Measurements from ENCODE around the gene CLSTN2. TPM values are rescaled to one million over a fixed set of nuclear protein-coding genes. Genes with fewer than 3 reads are reported as not detected.

Gene CLSTN2
- total RNA-seq, 2 experiments from 2014 or later, result not detected

DNA sequence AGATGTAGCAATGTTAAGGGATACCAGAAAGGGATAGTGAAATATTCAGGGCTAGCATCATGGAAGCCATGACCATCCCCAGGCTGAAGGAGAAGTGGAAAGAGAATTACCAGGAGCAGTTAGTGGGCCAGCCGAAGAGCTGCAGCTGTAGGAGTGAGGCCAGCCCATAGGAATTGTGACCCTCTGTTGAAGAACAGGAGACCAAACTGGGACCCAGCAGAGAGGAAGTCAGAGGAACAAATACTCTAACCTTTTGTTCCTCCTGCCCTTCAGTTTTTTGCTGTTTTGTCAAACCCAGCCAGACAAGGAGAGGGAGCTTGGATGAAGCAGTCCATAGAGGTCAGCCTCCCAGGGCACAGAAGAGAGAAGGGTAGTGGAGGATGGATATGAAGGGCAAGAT, 115.4 kb downstream of the CLSTN2 start:
- DNase-seq (no peak), ATAC-seq (no peak)
- H3K4me1 Mint-ChIP-seq (ENCODE audit: low read depth), result no peaks in the 10 kb centered on the region
- H3K36me3 Mint-ChIP-seq (ENCODE audit: low read depth), result no peaks in the 10 kb centered on the region
- H3K4me3 Mint-ChIP-seq, result no peak overlapping the region
- CTCF ChIA-PET, result no interaction called here
- no peaks in the 10 kb centered on the region for H3K9me3 Mint-ChIP-seq (ENCODE audit: insufficient read depth)
- no peaks in the 10 kb centered on the region for H3K27me3 Mint-ChIP-seq (ENCODE audit: low read depth)
- POLR2A ChIA-PET, result no interaction called here
- H3K27ac Mint-ChIP-seq, result no peak overlapping the region

- H3K4me3 Mint-ChIP-seq, result no peak overlapping the region
- CTCF ChIA-PET, result no interaction called here
- POLR2A ChIA-PET, result no interaction called here
- ATAC-seq (no peak), DNase-seq (no peak)
- H3K36me3 Mint-ChIP-seq (ENCODE audit: low read depth), result no peaks in the 10 kb centered on the region
- no peaks in the 10 kb centered on the region for H3K9me3 Mint-ChIP-seq (ENCODE audit: insufficient read depth)
- no peaks in the 10 kb centered on the region for H3K4me1 Mint-ChIP-seq (ENCODE audit: low read depth)
- no peaks in the 10 kb centered on the region for H3K27me3 Mint-ChIP-seq (ENCODE audit: low read depth)
- no peak overlapping the region for H3K27ac Mint-ChIP-seq
These were observed 116.3 kb downstream of the CLSTN2 start for GRCh38 chr3:140051019-140051957.

DNA sequence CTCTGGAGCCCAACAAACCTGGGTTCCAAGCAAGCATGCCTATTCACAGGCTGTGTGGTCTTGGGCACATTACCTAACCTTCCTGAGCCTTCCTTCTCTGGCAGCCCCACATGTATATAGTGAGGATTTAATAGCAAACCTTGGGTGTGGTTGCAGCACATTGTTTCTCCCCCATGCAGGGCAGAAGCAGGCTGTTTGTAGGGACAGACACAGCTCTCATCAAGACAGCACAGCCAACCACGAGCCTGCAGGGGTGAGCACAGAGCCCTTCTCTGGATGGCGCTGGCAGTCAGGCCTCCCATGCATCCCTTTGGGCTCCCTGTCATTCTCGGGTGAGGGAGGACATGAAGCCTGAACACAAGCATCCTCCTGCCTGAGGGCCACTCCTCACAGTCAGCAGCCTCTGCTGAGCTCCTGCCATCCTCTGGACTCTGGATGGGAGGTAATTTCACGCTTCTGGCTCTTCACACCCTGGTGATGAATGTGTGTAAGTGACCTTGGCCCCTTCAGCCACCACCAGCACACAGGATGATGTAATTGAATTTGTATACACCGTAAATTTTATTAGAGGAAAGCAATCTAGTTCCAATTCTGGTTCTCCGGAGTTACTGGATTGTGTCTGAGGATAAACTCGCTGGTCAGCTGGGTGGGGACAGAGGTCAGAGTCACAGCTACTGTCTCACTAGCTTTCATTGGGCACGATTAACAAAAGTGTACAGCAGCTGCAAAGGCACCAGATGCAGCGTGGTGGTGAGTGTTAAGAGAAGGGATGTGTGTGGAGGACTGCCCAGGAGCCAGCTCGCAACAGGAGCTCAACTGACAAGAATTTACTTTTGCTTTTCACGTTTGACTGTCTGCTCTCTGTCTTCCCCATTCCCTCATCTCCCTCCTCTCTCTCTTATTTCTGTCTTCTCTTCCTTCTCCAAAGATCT, 118.1 kb downstream of the CLSTN2 start:
- H3K4me3 Mint-ChIP-seq, result no peak overlapping the region
- H3K9me3 Mint-ChIP-seq (ENCODE audit: insufficient read depth), result no peaks in the 10 kb centered on the region
- H3K4me1 Mint-ChIP-seq (ENCODE audit: low read depth), result no peaks in the 10 kb centered on the region
- ChIA-PET CTCF (interaction anchor here (1.2 kb wide), 1 partner anchor 9 kb away, joined by 3 read pairs; no protein-coding TSS in a partner anchor), POLR2A (interaction anchor here (0.6 kb wide), 1 partner anchor 20 kb away, joined by 3 read pairs; no protein-coding TSS in a partner anchor)
- no peak overlapping the region for H3K27ac Mint-ChIP-seq
- no peak for ATAC-seq
- no peak for DNase-seq
- no peaks in the 10 kb centered on the region for H3K27me3 Mint-ChIP-seq (ENCODE audit: low read depth)
- no peaks in the 10 kb centered on the region for H3K36me3 Mint-ChIP-seq (ENCODE audit: low read depth)

DNA sequence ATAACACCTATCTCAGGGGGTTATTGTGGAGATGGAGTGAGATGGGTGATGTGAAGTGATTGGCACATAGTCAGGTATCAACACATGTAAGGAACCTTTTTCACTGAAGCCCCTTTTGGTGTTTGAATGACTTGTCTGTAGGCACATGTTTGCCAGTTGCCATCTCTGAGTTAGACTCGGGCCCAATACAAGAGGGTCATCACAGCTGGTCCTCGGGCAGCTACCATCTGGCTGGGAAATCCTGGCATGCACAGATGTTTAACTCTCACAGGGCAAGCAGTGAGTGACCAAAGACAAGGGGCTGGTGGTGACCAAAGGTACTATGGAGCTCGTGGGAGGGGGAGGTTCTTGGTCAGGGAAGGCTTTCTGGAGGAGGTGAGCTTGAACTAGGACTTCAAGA, 118.8 kb downstream of the CLSTN2 start:
- POLR2A ChIA-PET, result no interaction called here
- CTCF ChIA-PET, result interaction anchor here (1.2 kb wide), 1 partner anchor 8 kb away, joined by 3 read pairs; no protein-coding TSS in a partner anchor
- Mint-ChIP-seq H3K9me3 (ENCODE audit: insufficient read depth) (no peaks in the 10 kb centered on the region), H3K4me1 (ENCODE audit: low read depth) (no peaks in the 10 kb centered on the region), H3K27ac (no peak overlapping the region), H3K36me3 (ENCODE audit: low read depth) (no peaks in the 10 kb centered on the region), H3K4me3 (no peak overlapping the region), H3K27me3 (ENCODE audit: low read depth) (no peaks in the 10 kb centered on the region)
- ATAC-seq (no peak), DNase-seq (no peak)

GRCh38 chr3:140055092-140055791, 120.3 kb downstream of the CLSTN2 start:
- H3K4me1 Mint-ChIP-seq (ENCODE audit: low read depth), result no peaks in the 10 kb centered on the region
- H3K27me3 Mint-ChIP-seq (ENCODE audit: low read depth), result no peaks in the 10 kb centered on the region
- no peak overlapping the region for H3K27ac Mint-ChIP-seq
- no peaks in the 10 kb centered on the region for H3K9me3 Mint-ChIP-seq (ENCODE audit: insufficient read depth)
- DNase-seq (no peak), ATAC-seq (no peak)
- H3K4me3 Mint-ChIP-seq, result no peak overlapping the region
- POLR2A ChIA-PET, result no interaction called here
- CTCF ChIA-PET, result no interaction called here
- H3K36me3 Mint-ChIP-seq (ENCODE audit: low read depth), result no peaks in the 10 kb centered on the region

- DNase-seq (no peak), ATAC-seq (no peak)
- CTCF ChIA-PET, result no interaction called here
- H3K4me1 Mint-ChIP-seq (ENCODE audit: low read depth), result no peaks in the 10 kb centered on the region
- no peaks in the 10 kb centered on the region for H3K27me3 Mint-ChIP-seq (ENCODE audit: low read depth)
- H3K36me3 Mint-ChIP-seq (ENCODE audit: low read depth), result no peaks in the 10 kb centered on the region
- no peak overlapping the region for H3K4me3 Mint-ChIP-seq
- H3K27ac Mint-ChIP-seq, result no peak overlapping the region
- no peaks in the 10 kb centered on the region for H3K9me3 Mint-ChIP-seq (ENCODE audit: insufficient read depth)
- POLR2A ChIA-PET, result no interaction called here
These were observed 121.1 kb downstream of the CLSTN2 start for GRCh38 chr3:140056047-140056446.

- Mint-ChIP-seq H3K27ac (no peak overlapping the region), H3K9me3 (ENCODE audit: insufficient read depth) (no peaks in the 10 kb centered on the region), H3K4me1 (ENCODE audit: low read depth) (no peaks in the 10 kb centered on the region), H3K36me3 (ENCODE audit: low read depth) (no peaks in the 10 kb centered on the region), H3K4me3 (no peak overlapping the region), H3K27me3 (ENCODE audit: low read depth) (no peaks in the 10 kb centered on the region)
- DNase-seq, result no peak
- CTCF ChIA-PET, result no interaction called here
- POLR2A ChIA-PET, result no interaction called here
- ATAC-seq, result no peak
These were observed 126.2 kb downstream of the CLSTN2 start for GRCh38 chr3:140061211-140061610.

- no peaks in the 10 kb centered on the region for H3K9me3 Mint-ChIP-seq (ENCODE audit: insufficient read depth)
- no peaks in the 10 kb centered on the region for H3K27me3 Mint-ChIP-seq (ENCODE audit: low read depth)
- ChIA-PET POLR2A (no interaction called here), CTCF (interaction anchor here (1.0 kb wide), 1 partner anchor 9 kb away, joined by 3 read pairs; no protein-coding TSS in a partner anchor)
- no peak for ATAC-seq
- DNase-seq, result no peak
- no peak overlapping the region for H3K4me3 Mint-ChIP-seq
- H3K27ac Mint-ChIP-seq, result no peak overlapping the region
- no peaks in the 10 kb centered on the region for H3K36me3 Mint-ChIP-seq (ENCODE audit: low read depth)
- H3K4me1 Mint-ChIP-seq (ENCODE audit: low read depth), result no peaks in the 10 kb centered on the region
These were observed 127.5 kb downstream of the CLSTN2 start for GRCh38 chr3:140062461-140062860.

DNA sequence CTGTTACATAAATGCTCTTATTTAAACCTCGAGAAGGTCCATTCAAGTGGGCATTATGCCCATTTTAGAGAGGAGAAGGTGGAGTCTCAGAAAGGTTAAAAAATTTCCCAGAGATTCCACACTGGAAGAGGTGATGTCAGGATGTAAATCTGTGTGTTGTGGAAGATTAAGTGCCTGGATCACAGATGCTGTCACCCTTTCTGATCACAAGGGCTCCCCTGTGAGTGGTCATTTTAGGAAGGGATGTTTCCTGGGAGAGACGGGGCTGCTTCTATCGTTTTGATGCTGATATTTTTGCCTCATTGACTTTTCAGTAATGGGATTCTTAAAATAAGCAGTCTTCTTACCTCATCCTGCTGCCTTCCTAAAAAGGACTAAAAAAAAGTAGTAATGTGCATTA, 132.5 kb downstream of the CLSTN2 start:
- CTCF ChIA-PET, result no interaction called here
- no peak for DNase-seq
- Mint-ChIP-seq H3K4me3 (no peak overlapping the region), H3K36me3 (ENCODE audit: low read depth) (no peaks in the 10 kb centered on the region), H3K27ac (no peak overlapping the region), H3K9me3 (ENCODE audit: insufficient read depth) (no peaks in the 10 kb centered on the region), H3K4me1 (ENCODE audit: low read depth) (no peaks in the 10 kb centered on the region), H3K27me3 (ENCODE audit: low read depth) (no peaks in the 10 kb centered on the region)
- no peak for ATAC-seq
- POLR2A ChIA-PET, result no interaction called here

GRCh38 chr3:140068494-140069017, 133.6 kb downstream of the CLSTN2 start:
- DNase-seq (no peak), ATAC-seq (no peak)
- ChIA-PET POLR2A (no interaction called here), CTCF (no interaction called here)
- Mint-ChIP-seq H3K9me3 (ENCODE audit: insufficient read depth) (no peaks in the 10 kb centered on the region), H3K36me3 (ENCODE audit: low read depth) (no peaks in the 10 kb centered on the region), H3K27me3 (ENCODE audit: low read depth) (no peaks in the 10 kb centered on the region), H3K4me3 (no peak overlapping the region), H3K27ac (no peak overlapping the region), H3K4me1 (ENCODE audit: low read depth) (no peaks in the 10 kb centered on the region)

DNA sequence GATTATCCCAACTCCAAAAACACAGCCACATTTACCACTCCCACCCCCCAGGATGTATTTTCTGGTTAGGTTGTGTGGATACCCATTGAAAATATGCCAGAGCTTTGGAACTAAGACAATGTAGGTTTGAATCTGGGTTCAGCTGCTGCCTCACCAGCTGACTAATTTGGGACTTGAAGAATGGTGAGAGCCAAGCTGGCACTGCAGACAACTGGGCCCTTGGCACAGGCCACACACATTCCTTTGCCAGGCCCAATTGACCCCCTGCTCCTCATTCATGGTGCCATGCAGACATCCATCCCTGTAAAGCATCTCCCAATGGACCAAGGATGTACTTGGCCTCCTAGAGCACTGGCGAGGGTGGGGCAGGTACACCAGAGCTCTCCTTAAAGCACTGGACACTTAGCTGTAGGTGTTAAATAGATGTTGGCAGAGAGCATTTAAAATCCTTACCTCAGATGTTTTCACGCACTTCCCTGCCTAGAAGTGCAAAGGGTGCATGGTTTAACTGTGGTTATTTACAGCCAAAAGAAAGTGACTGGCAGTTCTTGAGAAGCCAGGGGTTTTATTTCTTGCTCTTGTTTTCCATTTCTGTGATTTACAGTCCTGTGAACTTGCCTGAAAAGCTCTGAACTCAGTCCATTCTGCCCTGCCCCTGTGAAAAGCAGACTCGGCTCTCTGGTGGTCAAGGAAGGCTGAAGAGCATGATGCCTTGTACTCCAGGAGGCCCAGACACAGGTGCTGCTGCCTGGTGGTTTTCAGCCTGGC, 138.5 kb downstream of the CLSTN2 start:
- ATAC-seq, result no peak

More for the DNA sequence above, 138.5 kb downstream of the CLSTN2 start:
- DNase-seq, result no peak
- no peaks in the 10 kb centered on the region for H3K4me1 Mint-ChIP-seq (ENCODE audit: low read depth)
- no peaks in the 10 kb centered on the region for H3K27me3 Mint-ChIP-seq (ENCODE audit: low read depth)
- no peaks in the 10 kb centered on the region for H3K36me3 Mint-ChIP-seq (ENCODE audit: low read depth)
- H3K9me3 Mint-ChIP-seq (ENCODE audit: insufficient read depth), result no peaks in the 10 kb centered on the region
- POLR2A ChIA-PET, result interaction anchor here (0.7 kb wide), 1 partner anchor 20 kb away, joined by 3 read pairs; no protein-coding TSS in a partner anchor
- no peak overlapping the region for H3K4me3 Mint-ChIP-seq
- H3K27ac Mint-ChIP-seq, result no peak overlapping the region
- CTCF ChIA-PET, result no interaction called here

Data from activated CD8-positive, alpha-beta T cell treated with anti-CD3 and anti-CD28 coated beads, Interleukin-2, amount 10 ng/mL, durations not matched to agents 7 days and 5 days (primary cell).